H1 (cell line): ENCODE measurements around the gene CNTN6. TPM values are rescaled to one million over a fixed set of nuclear protein-coding genes. Genes with fewer than 3 reads are reported as not detected.

Experiments
- CHD2 ChIP-seq: IDR thresholded peaks from 2 replicates; pipeline ENCODE4 v1.6.1; 2012; ENCODE audit warnings: low read length, improper control_type of control experiment
- ZNF274 ChIP-seq: IDR thresholded peaks from 2 replicates; pipeline ENCODE4 v1.7.0; 2012; ENCODE audit warnings: low read length, borderline replicate concordance; ENCODE audit errors: extremely low read depth
- polyA plus RNA-seq, 7 experiments: library from polyadenylated mRNA; depleted of rRNA in 3 of 7; stranded (reverse) in 5 of 7; unstranded in 2 of 7; fragments of >200 nt in 5 of 7; fragments of 200-250 nt in 2 of 7; gene quantifications; 1 replicate in 5 of 7; 2 replicates in 1 of 7; 4 replicates in 1 of 7; pipeline versions ENCODE4 v1.2.1 to v1.2.3, GENCODE V29; 2011 to 2013; ENCODE audit warnings: missing spikeins in 2 of 7, mixed read lengths in 2 of 7
- total RNA-seq: library from RNA; stranded (reverse); fragmentation: NEBNext Ultra II Directional; extraction: Animal tissue kit (Norgen Biotek cat#: 25700); gene quantifications from 2 replicates; pipeline ENCODE4 v1.2.1, GENCODE V29; 2021

CNTN6 gene
- total and polyA plus RNA-seq, 2 of the 8 experiments (the other 6 are each of a cell fraction or from before 2014, with no cell fraction given): not detected

GRCh38 chr3:1287815-1288214 lies 195.0 kb downstream of the CNTN6 start (continued):
- TF ChIP-seq ZNF274: no peak
- TF ChIP-seq CHD2: no peak
- TF ChIP-seq, all 59 proteins: peak for 0
